Memory B cell (primary cell): ENCODE measurements around the gene HDHD3.
"Not testable (repeated sequence)": the region's sequence is repeated elsewhere in the genome, so short reads cannot be mapped to it uniquely, and the experiment has no call there.

Experiments
- ATAC-seq: fragments of 150-1000 bp; cut with Tn5 transposase; 2 replicates; pipeline ENCODE4 v1.10.0; 2021; ENCODE audit warnings: low read depth, mild to moderate bottlenecking, moderate library complexity
- DNase-seq, 2 donors: peaks; one replicate each; pipeline ENCODE4 v3.0.0; 2022; ENCODE audit warnings: low spot score in 2 of 2
- H3K27ac Mint-ChIP-seq: one replicate; pipeline ENCODE4 v1.8.0; 2022; ENCODE audit warnings: mild to moderate bottlenecking, moderate library complexity, mixed read lengths
- H3K27me3 Mint-ChIP-seq: one replicate; pipeline ENCODE4 v1.8.0; 2022; ENCODE audit warnings: mixed read lengths
- H3K36me3 Mint-ChIP-seq: one replicate; pipeline ENCODE4 v1.8.0; 2022; ENCODE audit warnings: mild to moderate bottlenecking, mixed read lengths
- H3K4me1 Mint-ChIP-seq: one replicate; pipeline ENCODE4 v1.8.0; 2022; ENCODE audit warnings: mixed read lengths
- H3K4me3 Mint-ChIP-seq: one replicate; pipeline ENCODE4 v1.8.0; 2022; ENCODE audit warnings: mild to moderate bottlenecking, moderate library complexity, mixed read lengths
- H3K9me3 Mint-ChIP-seq: one replicate; pipeline ENCODE4 v1.8.0; 2022; ENCODE audit warnings: mixed read lengths

Gene HDHD3

DNA sequence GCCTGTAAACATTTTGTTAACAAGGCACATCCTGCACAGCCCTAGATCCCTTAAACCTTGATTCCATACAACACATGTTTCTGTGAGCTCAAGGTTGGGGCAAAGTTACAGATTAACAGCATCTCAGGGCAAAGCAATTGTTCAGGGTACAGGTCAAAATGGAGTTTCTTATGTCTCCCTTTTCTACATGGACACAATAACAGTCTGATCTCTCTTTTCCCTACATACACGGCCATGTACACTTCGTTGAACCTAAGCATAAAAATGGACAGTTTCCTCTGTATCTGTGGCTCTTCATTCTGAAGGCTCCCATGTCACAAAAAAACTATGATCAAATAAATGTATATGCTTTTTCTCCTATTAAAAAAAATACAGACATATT lies 3.0 kb upstream of the HDHD3 start:
- H3K36me3 Mint-ChIP-seq, DNase-seq, H3K27me3 Mint-ChIP-seq, H3K9me3 Mint-ChIP-seq, H3K4me3 Mint-ChIP-seq, ATAC-seq: not testable (repeated sequence)
- Mint-ChIP-seq H3K4me1 (peaks cover 20% of the 10 kb centered on the region), H3K27ac (peak overlapping the region; percentile 68)

DNA sequence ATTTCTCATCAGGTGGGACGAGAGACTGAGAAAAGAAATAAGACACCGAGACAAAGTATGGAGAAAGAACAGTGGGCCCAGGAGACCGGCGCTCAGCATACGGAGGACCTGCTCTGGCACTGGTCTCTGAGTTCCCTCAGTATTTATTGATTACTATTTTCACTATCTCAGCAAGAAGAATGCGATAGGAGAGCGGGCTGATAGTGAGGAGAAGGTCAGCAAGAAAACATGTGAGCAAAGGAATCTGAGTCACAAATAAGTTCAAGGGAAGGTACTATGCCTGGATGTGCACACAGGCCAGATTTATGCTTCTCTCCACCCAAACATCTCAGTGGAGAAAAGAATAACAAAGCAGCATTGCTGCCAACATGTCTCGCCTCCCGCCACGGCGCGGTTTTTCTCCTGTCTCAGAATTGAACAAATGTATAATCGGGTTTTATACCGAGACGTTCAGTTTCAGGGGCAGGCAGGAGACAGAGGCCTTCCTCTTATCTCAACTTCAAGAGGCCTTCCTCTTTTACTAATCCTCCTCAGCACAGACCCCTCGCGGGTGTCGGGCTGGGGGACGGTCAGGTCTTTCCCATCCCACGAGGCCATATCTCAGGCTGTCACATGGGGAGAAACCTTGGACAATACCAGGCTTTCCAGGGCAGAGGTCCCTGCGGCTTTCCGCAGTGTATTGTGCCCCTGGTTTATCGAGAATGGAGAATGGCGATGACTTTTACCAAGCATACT lies 2.5 kb upstream of the HDHD3 start:
- H3K4me1 Mint-ChIP-seq: peaks cover 20% of the 10 kb centered on the region
- H3K27me3 Mint-ChIP-seq, DNase-seq, H3K9me3 Mint-ChIP-seq, H3K4me3 Mint-ChIP-seq, ATAC-seq, H3K36me3 Mint-ChIP-seq: not testable (repeated sequence)
- H3K27ac Mint-ChIP-seq: peak overlapping the region; percentile 39

GRCh38 chr9:113375057-113376023 lies 1.4 kb downstream of the HDHD3 start:
- no peaks in the 10 kb centered on the region for H3K9me3 Mint-ChIP-seq
- peak overlapping the region; percentile 53 for H3K27ac Mint-ChIP-seq
- H3K4me3 Mint-ChIP-seq: peak overlapping the region; percentile 77
- ATAC-seq: no peak
- peaks cover 15% of the 10 kb centered on the region for H3K4me1 Mint-ChIP-seq
- no peaks in the 10 kb centered on the region for H3K27me3 Mint-ChIP-seq
- no peak for DNase-seq
- peaks cover 7% of the 10 kb centered on the region for H3K36me3 Mint-ChIP-seq

GRCh38 chr9:113373676-113374392 lies 3.0 kb downstream of the HDHD3 start:
- peaks cover 15% of the 10 kb centered on the region for H3K4me1 Mint-ChIP-seq
- peaks cover 7% of the 10 kb centered on the region for H3K36me3 Mint-ChIP-seq
- H3K27me3 Mint-ChIP-seq: no peaks in the 10 kb centered on the region
- DNase-seq: no peak
- no peak overlapping the region for H3K4me3 Mint-ChIP-seq
- H3K9me3 Mint-ChIP-seq: no peaks in the 10 kb centered on the region
- no peak for ATAC-seq
- no peak overlapping the region for H3K27ac Mint-ChIP-seq

GRCh38 chr9:113373256-113373655 lies 3.5 kb downstream of the HDHD3 start:
- no peaks in the 10 kb centered on the region for H3K9me3 Mint-ChIP-seq
- DNase-seq (no peak), ATAC-seq (no peak)
- H3K4me3 Mint-ChIP-seq: no peak overlapping the region
- H3K4me1 Mint-ChIP-seq: peaks cover 15% of the 10 kb centered on the region
- no peaks in the 10 kb centered on the region for H3K27me3 Mint-ChIP-seq
- H3K36me3 Mint-ChIP-seq: peaks cover 7% of the 10 kb centered on the region
- H3K27ac Mint-ChIP-seq: no peak overlapping the region

DNA sequence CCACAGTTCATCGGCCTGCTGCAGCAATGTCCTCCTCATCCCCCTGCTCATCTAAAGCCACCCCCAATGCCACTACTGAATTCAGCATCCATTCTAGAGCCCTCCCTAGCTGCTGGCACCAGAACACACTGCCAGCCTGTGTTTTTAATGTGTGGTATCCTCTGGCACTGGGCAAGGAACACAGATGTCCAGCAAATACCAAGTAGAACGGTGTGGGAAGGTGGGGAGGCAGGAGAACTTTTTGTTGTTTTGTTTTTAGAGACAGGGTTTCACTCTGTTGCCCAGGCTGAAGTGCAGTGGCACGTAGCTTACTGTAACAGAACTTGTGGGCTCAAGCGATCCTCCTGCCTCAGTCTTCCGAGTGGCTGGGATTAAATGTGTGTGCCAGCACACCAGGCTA lies 4.7 kb downstream of the HDHD3 start:
- H3K27me3 Mint-ChIP-seq: no peaks in the 10 kb centered on the region
- no peak overlapping the region for H3K4me3 Mint-ChIP-seq
- peaks cover 14% of the 10 kb centered on the region for H3K4me1 Mint-ChIP-seq
- no peaks in the 10 kb centered on the region for H3K9me3 Mint-ChIP-seq
- peaks cover 7% of the 10 kb centered on the region for H3K36me3 Mint-ChIP-seq
- DNase-seq (no peak), ATAC-seq (no peak)
- H3K27ac Mint-ChIP-seq: peak overlapping the region; percentile 15

DNA sequence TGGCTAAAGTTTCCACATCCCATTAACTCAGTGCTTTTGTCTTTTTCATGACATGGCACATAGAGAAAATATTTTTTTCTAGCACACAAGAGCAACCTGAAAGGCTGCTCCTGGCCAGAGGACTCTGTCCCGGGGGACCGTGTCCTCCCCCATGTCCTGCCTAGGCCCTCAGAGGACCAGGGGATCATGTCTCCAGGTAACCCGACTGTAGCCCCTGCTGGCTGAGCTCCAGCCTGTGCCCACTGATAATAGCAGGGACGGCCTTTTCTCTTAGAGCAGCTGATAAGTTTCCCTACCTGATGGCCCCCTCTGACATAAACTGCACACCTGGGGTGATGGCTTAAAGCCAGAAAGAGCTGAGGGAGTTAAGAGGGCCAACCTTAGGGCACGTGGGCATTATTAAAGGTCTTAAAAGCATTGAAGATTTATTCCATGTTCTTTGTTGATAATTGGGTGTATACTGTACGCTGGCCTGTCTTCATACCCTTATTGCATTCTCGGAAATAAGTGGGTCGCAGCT lies 5.9 kb downstream of the HDHD3 start:
- H3K27me3 Mint-ChIP-seq: no peaks in the 10 kb centered on the region
- ATAC-seq: no peak
- H3K9me3 Mint-ChIP-seq: no peaks in the 10 kb centered on the region
- H3K4me3 Mint-ChIP-seq: no peak overlapping the region
- H3K27ac Mint-ChIP-seq: no peak overlapping the region
- H3K4me1 Mint-ChIP-seq: peaks cover 12% of the 10 kb centered on the region
- no peak for DNase-seq
- peaks cover 7% of the 10 kb centered on the region for H3K36me3 Mint-ChIP-seq

DNA sequence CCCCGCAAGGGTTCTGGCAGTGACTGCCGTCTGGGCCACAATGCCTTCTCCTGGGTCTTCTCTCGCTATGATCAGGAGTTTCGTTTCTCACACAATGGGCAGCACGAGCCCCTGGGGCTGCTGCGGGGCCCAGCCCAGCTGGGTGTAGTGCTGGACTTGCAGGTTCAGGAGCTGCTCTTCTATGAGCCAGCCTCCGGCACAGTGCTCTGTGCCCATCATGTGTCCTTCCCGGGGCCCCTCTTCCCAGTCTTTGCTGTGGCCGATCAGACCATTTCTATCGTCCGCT lies 7.0 kb downstream of the HDHD3 start:
- ATAC-seq (no peak), DNase-seq (no peak)
- Mint-ChIP-seq H3K4me1 (peaks cover 4% of the 10 kb centered on the region), H3K27ac (no peak overlapping the region), H3K9me3 (no peaks in the 10 kb centered on the region), H3K4me3 (no peak overlapping the region), H3K27me3 (no peaks in the 10 kb centered on the region), H3K36me3 (peaks cover 7% of the 10 kb centered on the region)

- Mint-ChIP-seq H3K27ac (peak overlapping the region; percentile 29), H3K4me1 (peaks cover 4% of the 10 kb centered on the region), H3K27me3 (no peaks in the 10 kb centered on the region), H3K36me3 (peaks cover 4% of the 10 kb centered on the region), H3K4me3 (no peak overlapping the region), H3K9me3 (no peaks in the 10 kb centered on the region)
- DNase-seq (no peak), ATAC-seq (no peak)
Observed at GRCh38 chr9:113368982-113369854, 7.6 kb downstream of the HDHD3 start.

DNA sequence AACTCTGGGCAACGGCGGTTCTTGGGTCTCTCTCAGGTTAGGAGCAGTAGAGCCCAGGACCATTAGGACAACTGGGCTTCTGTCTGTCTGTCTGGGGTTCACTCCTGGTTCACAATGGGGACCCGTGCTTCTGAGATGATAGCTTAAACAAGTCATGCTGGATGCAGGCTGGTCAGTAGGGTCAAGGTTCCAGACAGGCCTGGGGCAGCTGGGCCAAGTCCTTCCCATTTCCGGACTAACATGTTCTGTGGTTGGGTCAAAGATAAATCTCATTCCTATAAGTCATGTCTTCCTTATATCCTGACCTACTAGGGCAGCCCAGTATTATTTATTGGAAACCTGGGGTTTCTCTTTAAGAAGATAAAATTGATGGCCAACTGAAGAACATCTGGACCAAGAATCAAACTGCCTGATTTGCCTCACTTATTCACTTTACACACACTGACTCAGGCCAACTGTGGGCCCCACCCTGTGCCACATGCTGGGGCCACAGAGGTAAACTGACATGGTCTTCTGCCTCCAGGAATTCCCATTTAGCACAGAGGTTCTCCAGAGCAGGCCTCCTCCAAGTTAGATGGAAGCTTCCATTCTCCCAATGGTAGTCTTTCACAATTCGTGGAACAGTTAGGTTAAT lies 8.3 kb downstream of the HDHD3 start:
- H3K4me3 Mint-ChIP-seq: no peak overlapping the region
- no peaks in the 10 kb centered on the region for H3K9me3 Mint-ChIP-seq
- peaks cover 4% of the 10 kb centered on the region for H3K36me3 Mint-ChIP-seq
- H3K27ac Mint-ChIP-seq: peak overlapping the region; percentile 29
- no peak for DNase-seq
- ATAC-seq: no peak
- H3K27me3 Mint-ChIP-seq: no peaks in the 10 kb centered on the region
- peaks cover 4% of the 10 kb centered on the region for H3K4me1 Mint-ChIP-seq

GRCh38 chr9:113365652-113366051 lies 11.1 kb downstream of the HDHD3 start:
- H3K4me3 Mint-ChIP-seq, H3K9me3 Mint-ChIP-seq, H3K27me3 Mint-ChIP-seq, H3K36me3 Mint-ChIP-seq, DNase-seq, H3K4me1 Mint-ChIP-seq, ATAC-seq, H3K27ac Mint-ChIP-seq: not testable (repeated sequence)

GRCh38 chr9:113364951-113365350 lies 11.8 kb downstream of the HDHD3 start:
- DNase-seq (no peak), ATAC-seq (no peak)
- no peaks in the 10 kb centered on the region for H3K36me3 Mint-ChIP-seq
- no peak overlapping the region for H3K4me3 Mint-ChIP-seq
- H3K9me3 Mint-ChIP-seq: no peaks in the 10 kb centered on the region
- peaks cover 2% of the 10 kb centered on the region for H3K27me3 Mint-ChIP-seq
- no peak overlapping the region for H3K27ac Mint-ChIP-seq
- H3K4me1 Mint-ChIP-seq: no peaks in the 10 kb centered on the region

GRCh38 chr9:113363336-113363735 lies 13.4 kb downstream of the HDHD3 start:
- Mint-ChIP-seq H3K36me3 (no peaks in the 10 kb centered on the region), H3K27ac (no peak overlapping the region), H3K27me3 (peaks cover 2% of the 10 kb centered on the region), H3K4me1 (no peaks in the 10 kb centered on the region), H3K9me3 (no peaks in the 10 kb centered on the region), H3K4me3 (no peak overlapping the region)
- no peak for ATAC-seq
- no peak for DNase-seq
